ENCODE data around the gene LNPK.

Gene LNPK

GRCh38 chr2:175931805-175932204, 70.3 kb downstream of the LNPK start:
- Histone ChIP-seq H3K9me2 (replicated peaks; ENCODE audit: control insufficient read depth, low read length) (no peaks in the 10 kb centered on the region), H3K27ac (ENCODE audit: low read depth, low read length) (no peak overlapping the region), H3K4me3 (ENCODE audit: low read length) (no peak overlapping the region), H3K9me3 (ENCODE audit: control insufficient read depth, insufficient read depth, low read length) (no peaks in the 10 kb centered on the region), H3K79me2 (ENCODE audit: control insufficient read depth, low read length) (no peaks in the 10 kb centered on the region), H3K36me3 (ENCODE audit: control insufficient read depth, low read length) (peaks cover 36% of the 10 kb centered on the region), H3K27me3 (ENCODE audit: control insufficient read depth, low read length) (no peaks in the 10 kb centered on the region), H3K4me1 (ENCODE audit: control insufficient read depth, low read length) (no peaks in the 10 kb centered on the region), H3K4me2 (ENCODE audit: low read length) (no peak overlapping the region), H3F3A (ENCODE audit: control insufficient read depth, insufficient read depth) (no peaks in the 10 kb centered on the region), H4K20me1 (ENCODE audit: control insufficient read depth, insufficient read depth, low read depth, low read length) (no peaks in the 10 kb centered on the region)
- TF ChIP-seq, protein P1, sequence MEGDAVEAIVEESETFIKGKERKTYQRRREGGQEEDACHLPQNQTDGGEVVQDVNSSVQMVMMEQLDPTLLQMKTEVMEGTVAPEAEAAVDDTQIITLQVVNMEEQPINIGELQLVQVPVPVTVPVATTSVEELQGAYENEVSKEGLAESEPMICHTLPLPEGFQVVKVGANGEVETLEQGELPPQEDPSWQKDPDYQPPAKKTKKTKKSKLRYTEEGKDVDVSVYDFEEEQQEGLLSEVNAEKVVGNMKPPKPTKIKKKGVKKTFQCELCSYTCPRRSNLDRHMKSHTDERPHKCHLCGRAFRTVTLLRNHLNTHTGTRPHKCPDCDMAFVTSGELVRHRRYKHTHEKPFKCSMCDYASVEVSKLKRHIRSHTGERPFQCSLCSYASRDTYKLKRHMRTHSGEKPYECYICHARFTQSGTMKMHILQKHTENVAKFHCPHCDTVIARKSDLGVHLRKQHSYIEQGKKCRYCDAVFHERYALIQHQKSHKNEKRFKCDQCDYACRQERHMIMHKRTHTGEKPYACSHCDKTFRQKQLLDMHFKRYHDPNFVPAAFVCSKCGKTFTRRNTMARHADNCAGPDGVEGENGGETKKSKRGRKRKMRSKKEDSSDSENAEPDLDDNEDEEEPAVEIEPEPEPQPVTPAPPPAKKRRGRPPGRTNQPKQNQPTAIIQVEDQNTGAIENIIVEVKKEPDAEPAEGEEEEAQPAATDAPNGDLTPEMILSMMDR (IDR thresholded peaks at IDR 0.05; ENCODE audit: low read depth, low read length, poor library complexity, severe bottlenecking): no peak
- no peak for TF ChIP-seq EZH2phosphoT487 (IDR thresholded peaks at IDR 0.05; ENCODE audit: borderline replicate concordance, low read length)

DNA sequence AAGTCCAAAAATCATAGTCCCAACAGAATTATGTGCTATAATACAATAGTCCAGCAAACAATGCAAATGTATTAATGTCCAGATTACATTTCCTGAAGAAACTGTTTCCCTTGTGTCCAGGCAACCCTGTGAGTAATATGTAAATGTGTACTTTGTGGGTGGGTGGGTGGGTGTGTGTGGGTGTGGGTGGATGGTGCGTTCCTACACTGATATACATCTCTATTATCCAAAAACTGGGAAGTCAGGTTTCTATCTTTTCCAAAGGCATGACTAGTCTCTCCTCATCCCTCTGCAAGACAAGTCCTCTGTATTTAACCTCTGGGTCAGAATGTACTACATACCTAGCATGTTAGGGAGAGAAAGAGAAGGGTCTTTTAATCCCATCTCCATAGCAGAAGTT, 71.6 kb downstream of the LNPK start:
- H3K27me3 ChIP-seq (ENCODE audit: control insufficient read depth, low read length): no peaks in the 10 kb centered on the region
- H3K79me2 ChIP-seq (ENCODE audit: control insufficient read depth, low read length): no peaks in the 10 kb centered on the region
- H3K9me3 ChIP-seq (ENCODE audit: control insufficient read depth, insufficient read depth, low read length): no peaks in the 10 kb centered on the region
- H4K20me1 ChIP-seq (ENCODE audit: control insufficient read depth, insufficient read depth, low read depth, low read length): no peaks in the 10 kb centered on the region
- H3F3A ChIP-seq (ENCODE audit: control insufficient read depth, insufficient read depth): no peaks in the 10 kb centered on the region
- no peak overlapping the region for H3K27ac ChIP-seq (ENCODE audit: low read depth, low read length)
- no peak for TF ChIP-seq EZH2phosphoT487 (IDR thresholded peaks at IDR 0.05; ENCODE audit: borderline replicate concordance, low read length)
- TF ChIP-seq, protein P1 (IDR thresholded peaks at IDR 0.05; ENCODE audit: low read depth, low read length, poor library complexity, severe bottlenecking): no peak
- H3K9me2 ChIP-seq (replicated peaks; ENCODE audit: control insufficient read depth, low read length): no peaks in the 10 kb centered on the region
- no peak overlapping the region for H3K4me3 ChIP-seq (ENCODE audit: low read length)
- peaks cover 34% of the 10 kb centered on the region for H3K36me3 ChIP-seq (ENCODE audit: control insufficient read depth, low read length)
- H3K4me2 ChIP-seq (ENCODE audit: low read length): no peak overlapping the region
- H3K4me1 ChIP-seq (ENCODE audit: control insufficient read depth, low read length): no peaks in the 10 kb centered on the region

DNA sequence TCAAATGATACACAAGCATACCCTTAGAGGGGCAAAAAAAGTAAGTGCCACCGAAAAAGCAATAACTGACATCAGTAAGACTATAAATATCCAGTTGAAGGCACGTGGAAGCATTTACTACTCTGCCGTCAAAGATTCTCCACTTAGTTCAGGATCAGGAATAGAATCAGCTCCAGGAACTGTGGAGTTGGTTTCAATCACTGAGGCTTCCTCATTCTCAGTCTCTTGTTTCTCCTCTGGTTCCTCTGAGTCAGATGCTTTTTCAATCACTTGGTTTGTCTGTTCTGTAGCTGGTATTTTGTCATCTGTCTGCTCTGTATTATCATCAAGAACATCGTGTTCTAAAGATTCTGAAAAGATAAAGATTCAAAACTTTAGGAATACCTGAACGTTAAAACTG, 72.2 kb downstream of the LNPK start:
- no peak overlapping the region for H3K27ac ChIP-seq (ENCODE audit: low read depth, low read length)

More for the DNA sequence above, 72.2 kb downstream of the LNPK start:
- Histone ChIP-seq H3K36me3 (ENCODE audit: control insufficient read depth, low read length) (peaks cover 30% of the 10 kb centered on the region), H3F3A (ENCODE audit: control insufficient read depth, insufficient read depth) (no peaks in the 10 kb centered on the region), H3K9me2 (replicated peaks; ENCODE audit: control insufficient read depth, low read length) (no peaks in the 10 kb centered on the region), H3K4me1 (ENCODE audit: control insufficient read depth, low read length) (no peaks in the 10 kb centered on the region), H3K4me3 (ENCODE audit: low read length) (no peak overlapping the region), H4K20me1 (ENCODE audit: control insufficient read depth, insufficient read depth, low read depth, low read length) (no peaks in the 10 kb centered on the region), H3K4me2 (ENCODE audit: low read length) (no peak overlapping the region), H3K27me3 (ENCODE audit: control insufficient read depth, low read length) (no peaks in the 10 kb centered on the region), H3K79me2 (ENCODE audit: control insufficient read depth, low read length) (no peaks in the 10 kb centered on the region), H3K9me3 (ENCODE audit: control insufficient read depth, insufficient read depth, low read length) (no peaks in the 10 kb centered on the region)
- TF ChIP-seq, protein P1 (IDR thresholded peaks at IDR 0.05; ENCODE audit: low read depth, low read length, poor library complexity, severe bottlenecking): no peak
- no peak for TF ChIP-seq EZH2phosphoT487 (IDR thresholded peaks at IDR 0.05; ENCODE audit: borderline replicate concordance, low read length)

Data from DOHH2 (cell line).